Effector memory CD4-positive, alpha-beta T cell (primary cell): Measurements from ENCODE around the gene NFIA.

Experiments used
- DNase-seq, 3 donors: peaks; one replicate each; pipeline ENCODE4 v3.0.0-alpha.2; 2020
- H3K27ac ChIP-seq: 2 replicates; pipeline ENCODE4 v1.7.0; 2013; ENCODE audit warnings: mild to moderate bottlenecking, low read length, moderate library complexity; ENCODE audit not compliant: insufficient read depth, poor library complexity, severe bottlenecking
- H3K27me3 ChIP-seq: replicated peaks from 2 replicates; pipeline ENCODE4 v1.7.0; 2013; ENCODE audit warnings: mild to moderate bottlenecking, low read length; ENCODE audit not compliant: insufficient read depth, control insufficient read depth, poor library complexity, severe bottlenecking
- H3K36me3 ChIP-seq: 2 replicates; pipeline ENCODE4 v1.7.0; 2013; ENCODE audit warnings: mild to moderate bottlenecking, low read length, moderate library complexity; ENCODE audit not compliant: control insufficient read depth, insufficient read depth
- H3K4me1 ChIP-seq: 2 replicates; pipeline ENCODE4 v1.7.0; 2013; ENCODE audit warnings: low read length, mild to moderate bottlenecking; ENCODE audit not compliant: control insufficient read depth, insufficient read depth, poor library complexity, severe bottlenecking
- H3K4me3 ChIP-seq: 2 replicates; pipeline ENCODE4 v1.7.0; 2013; ENCODE audit warnings: low read length, low read depth, mild to moderate bottlenecking; ENCODE audit not compliant: insufficient read depth, poor library complexity, severe bottlenecking
- H3K9me3 ChIP-seq: 2 replicates; pipeline ENCODE4 v1.7.0; 2013; ENCODE audit warnings: mild to moderate bottlenecking, low read length, moderate library complexity; ENCODE audit not compliant: control insufficient read depth

Gene NFIA

DNA sequence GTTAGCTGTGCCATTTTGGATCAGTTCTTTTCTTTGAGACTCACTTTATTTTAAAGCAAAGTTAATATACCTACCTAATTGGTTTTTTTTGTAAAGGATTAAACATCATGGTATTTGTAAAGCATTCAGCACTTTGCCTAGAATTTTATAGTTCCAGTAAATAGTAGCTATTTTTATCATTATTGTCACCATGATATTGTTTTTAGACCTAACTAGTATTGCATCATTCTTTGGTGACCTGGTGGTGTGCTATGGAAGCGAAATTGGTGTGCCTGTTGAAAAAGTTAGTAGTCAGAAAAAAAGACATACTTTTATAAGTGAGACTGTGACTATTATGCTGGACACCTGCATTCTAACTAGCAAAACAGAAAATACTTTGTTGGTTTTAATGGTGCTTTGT is 81.0 kb downstream of the NFIA start:
- H3K27me3 ChIP-seq, result no peaks in the 10 kb centered on the region
- no peaks in the 10 kb centered on the region for H3K9me3 ChIP-seq
- DNase-seq, result no peak
- H3K4me3 ChIP-seq, result no peak overlapping the region
- H3K36me3 ChIP-seq, result no peaks in the 10 kb centered on the region
- no peak overlapping the region for H3K27ac ChIP-seq
- H3K4me1 ChIP-seq, result no peaks in the 10 kb centered on the region

DNA sequence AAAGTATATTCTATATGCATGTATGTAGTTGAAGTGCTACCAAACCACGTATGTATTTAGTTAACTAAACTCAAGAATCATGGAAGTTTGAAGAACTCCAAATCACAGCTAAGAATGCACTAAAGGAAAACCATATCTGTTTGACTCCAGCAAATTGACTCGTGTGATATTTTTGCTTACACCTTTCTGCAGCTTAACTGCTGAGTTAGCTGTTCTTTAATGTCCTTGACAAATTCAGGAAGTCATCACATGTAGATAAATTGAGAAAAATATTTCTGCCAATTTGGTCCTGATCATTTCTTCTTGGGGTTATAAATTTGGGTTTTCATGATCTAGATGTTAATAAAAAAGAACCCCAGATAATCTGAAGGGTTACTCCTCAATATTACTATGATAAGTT is 83.0 kb downstream of the NFIA start:
- no peaks in the 10 kb centered on the region for H3K36me3 ChIP-seq
- no peaks in the 10 kb centered on the region for H3K27me3 ChIP-seq
- no peak overlapping the region for H3K27ac ChIP-seq
- no peak overlapping the region for H3K4me3 ChIP-seq
- no peaks in the 10 kb centered on the region for H3K4me1 ChIP-seq
- no peaks in the 10 kb centered on the region for H3K9me3 ChIP-seq
- no peak for DNase-seq

DNA sequence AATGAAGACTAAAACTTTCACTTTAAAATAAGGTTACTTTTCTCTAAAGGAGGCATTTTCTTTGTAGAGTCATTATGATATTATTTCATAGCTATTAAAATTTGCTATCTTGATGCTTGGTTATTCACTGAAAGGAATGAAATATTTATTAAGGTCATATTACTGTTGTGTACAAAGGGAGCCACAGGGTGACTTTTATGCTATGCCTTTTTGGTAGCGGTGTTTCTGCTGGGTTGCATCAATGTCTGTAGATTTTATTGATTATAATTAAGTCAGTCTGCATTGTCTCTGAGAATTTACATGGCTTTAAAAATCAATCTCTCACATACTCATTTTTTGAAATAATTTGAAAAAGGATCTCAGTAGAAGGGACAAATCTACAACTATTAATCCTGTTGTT is 84.9 kb downstream of the NFIA start:
- no peak overlapping the region for H3K4me3 ChIP-seq
- no peaks in the 10 kb centered on the region for H3K9me3 ChIP-seq
- H3K36me3 ChIP-seq, result no peaks in the 10 kb centered on the region
- DNase-seq, result no peak
- no peaks in the 10 kb centered on the region for H3K27me3 ChIP-seq
- H3K27ac ChIP-seq, result no peak overlapping the region
- no peaks in the 10 kb centered on the region for H3K4me1 ChIP-seq

DNA sequence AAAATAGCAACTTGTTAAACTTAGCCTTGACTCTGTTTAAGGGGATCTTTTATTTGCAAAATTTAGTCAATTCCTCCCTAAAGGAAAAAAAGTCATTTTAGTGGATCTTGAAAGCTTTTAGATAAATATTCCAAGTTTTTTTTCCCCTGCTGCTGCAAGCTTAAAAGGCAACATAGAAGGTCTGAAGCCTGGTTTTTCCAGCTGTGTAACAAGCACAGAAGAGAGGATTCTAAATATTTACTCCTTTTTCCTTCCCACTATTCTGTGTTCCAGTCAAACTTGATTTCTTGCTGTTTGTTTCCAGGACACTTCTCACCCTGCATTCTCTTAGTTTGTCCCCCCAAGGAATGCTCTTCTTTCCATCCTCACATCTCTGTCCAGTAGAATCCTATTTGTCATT is 86.7 kb downstream of the NFIA start:
- DNase-seq, result no peak
- no peaks in the 10 kb centered on the region for H3K9me3 ChIP-seq
- no peak overlapping the region for H3K27ac ChIP-seq
- no peak overlapping the region for H3K4me3 ChIP-seq
- no peaks in the 10 kb centered on the region for H3K4me1 ChIP-seq
- H3K36me3 ChIP-seq, result no peaks in the 10 kb centered on the region
- no peaks in the 10 kb centered on the region for H3K27me3 ChIP-seq

DNA sequence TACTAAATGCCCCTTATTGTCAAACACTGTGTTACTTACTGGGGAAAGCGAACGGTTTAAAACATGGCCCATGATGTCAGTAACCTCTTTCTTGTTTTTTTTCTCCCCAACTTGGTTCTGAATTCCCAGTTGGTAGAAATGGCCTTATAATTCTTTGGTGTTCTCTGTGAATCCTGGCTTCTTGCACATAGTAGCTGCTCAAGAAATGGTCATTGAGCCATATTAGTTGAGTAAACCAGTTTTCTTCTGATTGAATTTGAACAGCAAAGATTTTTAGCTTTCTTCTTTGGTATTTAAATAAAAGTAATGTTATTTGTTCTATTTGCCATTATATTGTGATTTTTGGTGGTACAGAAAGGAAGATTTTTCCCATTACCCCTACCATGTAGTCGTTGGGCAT is 87.3 kb downstream of the NFIA start:
- Histone ChIP-seq H3K27ac (no peak overlapping the region), H3K4me3 (no peak overlapping the region), H3K36me3 (no peaks in the 10 kb centered on the region)

DNA sequence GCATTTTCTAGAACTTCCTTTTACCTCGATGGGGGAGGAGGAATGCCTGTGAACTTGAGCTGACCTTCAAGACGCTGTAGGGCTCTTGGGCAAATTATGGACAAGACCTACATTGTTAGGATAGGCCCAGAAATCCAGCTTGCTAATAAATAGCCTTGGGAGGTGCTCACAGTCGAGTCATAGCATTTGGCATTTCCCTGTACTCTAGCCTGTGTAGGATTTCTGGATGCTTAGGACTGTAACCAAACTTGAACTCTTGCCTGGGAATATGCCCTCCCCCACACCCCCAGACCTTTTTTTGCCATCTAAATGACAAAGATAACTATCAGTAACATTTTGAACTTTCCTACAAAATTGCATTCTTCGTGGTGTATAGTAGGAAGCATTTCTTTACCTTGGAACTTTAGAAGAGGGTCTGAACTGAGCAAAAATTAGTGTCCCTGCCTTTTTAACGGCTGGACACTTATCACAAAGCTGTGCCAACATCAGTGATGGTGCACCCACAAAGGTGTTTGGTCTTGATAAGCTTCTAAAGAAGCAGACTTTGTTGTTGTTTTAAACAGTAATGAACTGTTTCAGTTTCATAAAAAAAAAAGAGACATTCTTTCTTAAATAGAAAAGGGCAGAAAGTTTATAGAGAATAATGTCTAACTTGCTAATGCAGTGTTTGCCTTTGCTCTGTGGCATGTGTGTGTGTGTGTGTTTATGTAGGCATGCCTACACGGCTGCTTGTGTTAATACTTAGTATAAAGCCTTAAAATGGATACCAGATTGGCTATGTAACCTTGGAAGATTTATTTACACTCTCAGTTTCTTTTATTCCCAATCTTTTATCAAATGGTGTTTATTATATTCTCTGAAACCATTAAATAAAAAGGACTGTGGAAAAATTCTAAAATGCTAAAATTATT is 88.2 kb downstream of the NFIA start:
- no peak overlapping the region for H3K4me3 ChIP-seq
- no peaks in the 10 kb centered on the region for H3K36me3 ChIP-seq
- no peaks in the 10 kb centered on the region for H3K4me1 ChIP-seq
- H3K9me3 ChIP-seq, result no peaks in the 10 kb centered on the region
- H3K27ac ChIP-seq, result no peak overlapping the region
- no peak for DNase-seq
- no peaks in the 10 kb centered on the region for H3K27me3 ChIP-seq

More for the DNA sequence above, 87.3 kb downstream of the NFIA start:
- no peaks in the 10 kb centered on the region for H3K27me3 ChIP-seq
- H3K4me1 ChIP-seq, result no peaks in the 10 kb centered on the region
- no peaks in the 10 kb centered on the region for H3K9me3 ChIP-seq
- no peak for DNase-seq

DNA sequence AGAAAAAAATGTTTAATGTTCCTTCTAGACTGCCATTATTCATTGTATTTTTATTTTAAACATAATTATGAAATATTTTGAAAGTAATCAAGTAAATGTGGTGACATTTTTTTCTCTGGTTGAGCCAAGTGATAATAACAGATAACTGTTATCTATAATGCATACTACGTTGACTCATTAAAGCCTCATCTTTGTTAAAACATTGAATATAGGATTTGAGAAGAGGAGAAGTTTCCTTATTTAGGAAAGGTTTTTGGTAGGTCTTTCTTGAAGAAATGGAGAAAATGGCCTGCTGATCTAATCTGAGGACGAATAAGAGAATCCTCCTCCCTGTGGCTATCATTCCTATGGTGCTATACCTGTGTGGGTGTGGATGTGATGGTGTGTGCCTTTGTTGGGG is 89.0 kb downstream of the NFIA start:
- Histone ChIP-seq H3K36me3 (no peaks in the 10 kb centered on the region), H3K27me3 (no peaks in the 10 kb centered on the region), H3K4me3 (no peak overlapping the region), H3K9me3 (no peaks in the 10 kb centered on the region), H3K27ac (no peak overlapping the region), H3K4me1 (no peaks in the 10 kb centered on the region)
- DNase-seq, result no peak

DNA sequence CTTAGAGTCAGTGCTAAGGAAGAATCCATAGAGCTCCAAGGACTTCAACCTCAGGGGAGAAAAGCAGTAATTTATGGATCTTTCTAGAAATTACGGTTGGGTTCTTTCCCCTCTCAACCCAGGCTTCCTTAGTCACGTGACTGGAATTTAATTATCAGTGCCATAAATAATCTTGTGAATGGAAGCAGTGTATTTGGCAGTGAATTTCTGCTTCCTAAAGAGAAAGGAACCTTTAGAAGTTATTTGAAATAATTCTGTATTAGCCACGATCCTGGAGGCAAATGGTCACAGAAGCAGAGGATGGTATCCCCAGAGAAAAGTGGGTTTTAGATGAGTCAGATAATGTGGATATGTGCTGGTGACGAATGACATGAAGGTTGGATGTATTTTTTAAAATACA is 89.6 kb downstream of the NFIA start:
- Histone ChIP-seq H3K27me3 (no peaks in the 10 kb centered on the region), H3K9me3 (no peaks in the 10 kb centered on the region), H3K27ac (no peak overlapping the region), H3K4me1 (no peaks in the 10 kb centered on the region), H3K36me3 (no peaks in the 10 kb centered on the region), H3K4me3 (no peak overlapping the region)
- DNase-seq, result no peak

DNA sequence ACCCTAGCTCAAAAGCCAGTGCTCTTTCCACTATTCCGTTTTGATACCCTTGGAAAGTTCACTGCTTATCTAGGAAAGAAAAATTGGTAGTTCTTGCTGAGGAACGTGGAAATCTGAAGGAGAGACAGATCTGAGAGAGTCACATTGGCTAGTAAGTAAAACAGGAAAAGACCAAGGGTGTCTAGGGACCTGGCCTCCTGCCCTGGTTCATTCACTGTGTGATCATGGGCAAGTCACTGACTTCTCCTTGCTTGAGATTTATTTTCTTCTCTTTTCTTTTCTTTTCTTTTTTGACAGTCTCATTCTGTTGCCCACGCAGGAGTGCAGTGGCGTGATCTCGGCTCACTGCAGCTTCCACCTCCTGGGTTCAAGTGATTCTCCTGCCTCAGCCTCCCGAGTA is 90.8 kb downstream of the NFIA start:
- Histone ChIP-seq H3K4me3 (no peak overlapping the region), H3K9me3 (no peaks in the 10 kb centered on the region), H3K4me1 (no peaks in the 10 kb centered on the region), H3K27me3 (no peaks in the 10 kb centered on the region), H3K27ac (no peak overlapping the region), H3K36me3 (no peaks in the 10 kb centered on the region)
- DNase-seq, result no peak

DNA sequence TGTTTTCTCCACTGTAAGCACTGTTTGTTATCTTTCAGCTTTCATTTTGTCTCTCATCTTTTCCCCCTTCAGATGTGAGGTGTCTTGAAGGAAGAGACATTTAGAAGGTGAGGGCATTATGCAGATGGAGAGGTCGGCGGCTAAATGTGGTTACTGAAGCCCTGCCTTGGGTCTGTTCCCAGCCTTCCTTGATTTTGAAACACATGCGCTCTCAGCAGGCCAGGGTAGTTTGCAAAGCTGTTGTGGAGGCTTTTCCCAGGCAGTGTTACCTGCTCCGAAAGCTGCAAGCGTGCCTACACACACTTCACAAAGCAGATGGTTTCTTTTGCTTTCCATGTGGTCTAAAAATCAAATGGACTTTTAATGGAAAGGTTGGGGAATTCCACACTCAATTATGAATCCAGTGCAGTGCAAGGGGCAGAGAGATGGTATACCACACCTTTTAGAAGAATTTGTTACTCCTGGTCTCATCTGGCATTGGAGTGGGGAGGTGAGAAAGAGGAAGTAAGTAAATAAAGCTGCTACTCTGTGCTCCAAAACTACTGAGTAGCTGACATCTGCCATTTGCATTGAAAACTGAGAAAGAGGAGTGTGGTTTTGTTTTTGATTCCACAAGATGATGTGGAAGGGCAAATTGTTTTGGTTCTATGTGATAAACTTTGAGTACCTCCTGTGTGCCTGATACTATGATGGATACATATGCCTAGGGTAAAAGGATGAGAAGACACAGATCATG is 91.9 kb downstream of the NFIA start:
- no peak for DNase-seq
- no peak overlapping the region for H3K4me3 ChIP-seq
- H3K4me1 ChIP-seq, result no peaks in the 10 kb centered on the region
- H3K9me3 ChIP-seq, result no peaks in the 10 kb centered on the region
- no peak overlapping the region for H3K27ac ChIP-seq
- no peaks in the 10 kb centered on the region for H3K36me3 ChIP-seq
- no peaks in the 10 kb centered on the region for H3K27me3 ChIP-seq
